Measurements from ENCODE around the gene OR3A2. TPM values are rescaled to one million over a fixed set of nuclear protein-coding genes. Genes with fewer than 3 reads are reported as not detected.
A peak's percentile ranks its signal among the peaks of the same experiment; 100 is the strongest.
"Not testable (repeated sequence)": the region's sequence is repeated elsewhere in the genome, so short reads cannot be mapped to it uniquely, and the experiment has no call there.

The OR3A2 gene
- total RNA-seq, 1 experiment from 2014 or later: not detected

DNA sequence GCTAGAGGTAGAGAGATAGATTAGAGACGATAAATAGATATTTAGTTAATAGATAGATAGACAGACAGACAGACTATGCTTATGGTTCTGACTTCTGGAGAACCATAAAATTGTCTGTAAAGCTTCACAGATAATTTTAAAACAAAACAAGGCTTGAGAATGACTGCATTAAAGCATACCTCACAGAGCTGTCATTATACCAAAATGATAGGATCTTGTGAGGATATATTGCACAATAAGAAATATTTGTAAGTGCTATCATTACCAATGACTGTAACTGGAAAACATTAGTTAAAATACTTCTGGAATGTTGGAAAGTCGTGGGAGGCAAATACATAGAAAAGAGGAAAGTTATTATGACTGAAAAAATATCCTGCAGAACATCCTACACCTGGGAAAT, 15.7 kb upstream of the OR3A2 start:
- no peak overlapping the region for H3K9ac ChIP-seq (ENCODE audit: low read length)
- no peaks in the 10 kb centered on the region for H4K20me1 ChIP-seq (ENCODE audit: insufficient read depth, low read depth, low read length)
- H3K4me2 ChIP-seq (ENCODE audit: low read depth, low read length, poor library complexity, severe bottlenecking): no peak overlapping the region
- H3K4me1 ChIP-seq (ENCODE audit: low read length): no peaks in the 10 kb centered on the region
- H2AFZ ChIP-seq (ENCODE audit: low read length): no peak overlapping the region
- DNase-seq: no peak
- H3K9me2 ChIP-seq (replicated peaks; ENCODE audit: insufficient read depth, low read length): no peaks in the 10 kb centered on the region
- H3K27ac ChIP-seq (ENCODE audit: low read length): no peak overlapping the region
- H3K36me3 ChIP-seq (ENCODE audit: insufficient read depth, low read length): no peaks in the 10 kb centered on the region
- no peaks in the 10 kb centered on the region for H3K9me3 ChIP-seq (ENCODE audit: low read length)
- H3K79me2 ChIP-seq (ENCODE audit: low read length): no peaks in the 10 kb centered on the region
- no peak overlapping the region for H3K4me3 ChIP-seq (ENCODE audit: low read length)
- H3K27me3 ChIP-seq (ENCODE audit: low read length): no peaks in the 10 kb centered on the region

DNA sequence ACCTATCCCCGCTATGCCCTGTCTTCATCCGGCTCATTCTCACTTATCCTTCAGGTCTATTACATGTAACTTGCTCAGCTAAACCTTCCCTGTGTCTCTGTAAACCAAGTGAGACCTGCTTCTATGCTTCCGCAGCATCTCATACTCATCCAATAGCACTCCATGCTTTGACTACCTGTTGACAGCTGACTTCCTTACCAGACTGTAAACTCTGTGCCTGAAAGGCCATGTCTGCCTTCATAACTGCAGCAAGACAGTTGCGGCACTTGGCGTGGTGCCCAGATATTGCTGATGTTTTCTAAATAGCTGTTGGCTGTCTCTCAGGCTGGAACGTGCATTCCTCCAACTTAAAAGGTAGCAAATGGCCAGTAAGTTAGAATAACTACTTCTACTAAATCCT, 13.9 kb upstream of the OR3A2 start:
- Histone ChIP-seq H2AFZ (ENCODE audit: low read length) (no peak overlapping the region), H3K27ac (ENCODE audit: low read length) (no peak overlapping the region), H3K9ac (ENCODE audit: low read length) (no peak overlapping the region), H3K36me3 (ENCODE audit: insufficient read depth, low read length) (no peaks in the 10 kb centered on the region), H3K4me3 (ENCODE audit: low read length) (no peak overlapping the region), H3K9me3 (ENCODE audit: low read length) (no peaks in the 10 kb centered on the region), H3K27me3 (ENCODE audit: low read length) (no peaks in the 10 kb centered on the region), H3K4me2 (ENCODE audit: low read depth, low read length, poor library complexity, severe bottlenecking) (no peak overlapping the region), H3K79me2 (ENCODE audit: low read length) (no peaks in the 10 kb centered on the region), H4K20me1 (ENCODE audit: insufficient read depth, low read depth, low read length) (no peaks in the 10 kb centered on the region), H3K9me2 (replicated peaks; ENCODE audit: insufficient read depth, low read length) (no peaks in the 10 kb centered on the region), H3K4me1 (ENCODE audit: low read length) (no peaks in the 10 kb centered on the region)
- no peak for DNase-seq

DNA sequence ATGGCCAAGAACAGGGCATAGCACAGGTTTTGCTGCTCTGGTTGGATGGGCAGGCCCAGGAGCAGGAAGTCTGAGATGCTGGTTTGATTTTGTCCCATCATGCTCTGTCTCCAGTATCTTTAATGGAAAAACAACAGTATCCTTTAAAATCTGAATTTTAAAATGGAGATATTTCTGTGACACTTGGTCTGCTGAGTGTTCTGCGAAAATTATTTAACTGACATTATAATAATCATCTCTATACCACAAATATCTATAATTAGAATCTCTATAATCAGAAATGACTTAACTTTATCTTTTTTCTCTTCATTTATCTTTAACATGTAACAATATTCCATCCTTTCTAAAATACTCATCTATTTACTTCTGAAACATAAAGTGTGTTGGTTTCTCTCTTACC, 12.2 kb upstream of the OR3A2 start, which contains the start of gene OR1E1:
Gene OR1E1, minus strand, starts transcription at position 101 of the 400 bp plus-strand sequence. Its CDS starts 0 bp downstream, at position 101.
- Histone ChIP-seq H3K4me3 (ENCODE audit: low read length) (no peak within 1 kb of the TSS), H3K79me2 (ENCODE audit: low read length) (no peaks in the 10 kb centered on the region), H2AFZ (ENCODE audit: low read length) (no peak within 1 kb of the TSS), H3K27ac (ENCODE audit: low read length) (no peak within 1 kb of the TSS), H3K27me3 (ENCODE audit: low read length) (no peaks in the 10 kb centered on the region), H3K9me2 (replicated peaks; ENCODE audit: insufficient read depth, low read length) (no peaks in the 10 kb centered on the region), H3K4me1 (ENCODE audit: low read length) (no peaks in the 10 kb centered on the region), H3K36me3 (ENCODE audit: insufficient read depth, low read length) (no peaks in the 10 kb centered on the region), H3K4me2 (ENCODE audit: low read depth, low read length, poor library complexity, severe bottlenecking) (no peak within 1 kb of the TSS), H3K9me3 (ENCODE audit: low read length) (no peaks in the 10 kb centered on the region), H4K20me1 (ENCODE audit: insufficient read depth, low read depth, low read length) (no peaks in the 10 kb centered on the region), H3K9ac (ENCODE audit: low read length) (no peak within 1 kb of the TSS)
- no peak for DNase-seq

DNA sequence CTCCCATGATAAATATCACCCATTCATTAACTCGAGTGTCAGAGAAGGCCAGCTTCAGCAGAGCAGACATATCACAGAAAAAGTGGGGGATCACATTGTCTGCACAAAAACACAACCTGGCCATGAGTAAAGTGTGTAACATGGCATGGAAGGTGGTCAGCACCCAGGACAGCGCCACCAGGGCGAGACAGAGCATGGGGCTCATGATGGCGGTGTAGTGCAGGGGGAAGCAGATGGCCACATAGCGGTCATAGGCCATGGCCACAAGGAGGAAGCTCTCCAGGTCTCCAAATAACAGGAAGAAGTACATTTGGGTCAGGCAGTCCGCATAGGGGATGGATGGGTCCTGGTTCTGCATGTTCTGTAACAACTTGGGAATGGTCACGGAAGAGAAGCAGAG, 11.7 kb upstream of the OR3A2 start:
- H3K27ac ChIP-seq (ENCODE audit: low read length); H3K9ac ChIP-seq (ENCODE audit: low read length); H3K4me3 ChIP-seq (ENCODE audit: low read length); H4K20me1 ChIP-seq (ENCODE audit: insufficient read depth, low read depth, low read length); H3K4me2 ChIP-seq (ENCODE audit: low read depth, low read length, poor library complexity, severe bottlenecking); H2AFZ ChIP-seq (ENCODE audit: low read length); H3K79me2 ChIP-seq (ENCODE audit: low read length); H3K36me3 ChIP-seq (ENCODE audit: insufficient read depth, low read length); H3K27me3 ChIP-seq (ENCODE audit: low read length); H3K9me2 ChIP-seq (replicated peaks; ENCODE audit: insufficient read depth, low read length); H3K9me3 ChIP-seq (ENCODE audit: low read length); H3K4me1 ChIP-seq (ENCODE audit: low read length): not testable (repeated sequence)
- peak; percentile 42 for DNase-seq

DNA sequence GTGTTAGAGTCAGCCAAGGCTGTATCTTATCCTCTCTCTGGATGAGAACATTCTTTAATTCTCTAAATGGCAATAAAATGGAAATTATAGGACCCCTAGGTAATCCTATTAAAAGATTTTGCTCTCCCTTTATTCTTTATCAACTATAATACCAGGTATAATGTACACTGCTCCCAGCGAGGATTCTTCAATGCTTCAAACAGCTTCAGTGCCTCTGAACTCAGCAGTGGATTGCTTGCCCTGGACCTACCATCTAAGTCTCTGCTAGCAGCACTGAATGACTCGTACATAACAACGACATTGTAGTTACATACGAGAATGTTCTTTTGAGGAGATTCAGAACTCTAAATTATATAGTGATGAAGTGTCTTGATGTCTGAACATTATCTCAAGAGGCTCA, 3.7 kb upstream of the OR3A2 start:
- Histone ChIP-seq H3K36me3 (ENCODE audit: insufficient read depth, low read length) (no peaks in the 10 kb centered on the region), H3K27me3 (ENCODE audit: low read length) (no peaks in the 10 kb centered on the region), H3K4me3 (ENCODE audit: low read length) (no peak overlapping the region), H2AFZ (ENCODE audit: low read length) (no peak overlapping the region), H3K9me2 (replicated peaks; ENCODE audit: insufficient read depth, low read length) (no peaks in the 10 kb centered on the region), H3K4me1 (ENCODE audit: low read length) (no peaks in the 10 kb centered on the region), H3K27ac (ENCODE audit: low read length) (no peak overlapping the region), H3K9ac (ENCODE audit: low read length) (no peak overlapping the region), H4K20me1 (ENCODE audit: insufficient read depth, low read depth, low read length) (no peaks in the 10 kb centered on the region), H3K79me2 (ENCODE audit: low read length) (no peaks in the 10 kb centered on the region), H3K4me2 (ENCODE audit: low read depth, low read length, poor library complexity, severe bottlenecking) (no peak overlapping the region), H3K9me3 (ENCODE audit: low read length) (no peaks in the 10 kb centered on the region)
- no peak for DNase-seq

DNA sequence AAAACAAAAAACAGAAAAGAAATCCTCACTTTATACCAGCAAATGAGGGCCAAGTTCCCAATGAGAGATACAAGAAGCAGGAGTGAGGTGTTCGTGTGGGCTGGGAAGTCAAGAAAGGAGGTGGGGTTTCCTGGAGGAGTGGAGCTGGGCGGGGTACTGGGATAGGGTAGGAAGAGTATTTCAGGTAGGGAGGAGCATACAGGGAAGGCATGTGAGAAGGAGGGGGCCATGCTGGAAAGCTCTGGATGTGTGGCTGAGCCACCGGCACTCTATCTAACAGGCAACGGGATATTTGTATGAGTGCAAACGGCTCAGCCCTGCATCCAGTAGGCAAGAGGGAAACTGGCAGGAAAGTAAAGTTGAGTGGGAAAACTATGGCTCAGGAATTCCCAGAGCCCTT, 4.2 kb downstream of the OR3A2 start:
- H3K4me1 ChIP-seq (ENCODE audit: low read length): no peaks in the 10 kb centered on the region
- no peaks in the 10 kb centered on the region for H4K20me1 ChIP-seq (ENCODE audit: insufficient read depth, low read depth, low read length)
- no peaks in the 10 kb centered on the region for H3K9me2 ChIP-seq (replicated peaks; ENCODE audit: insufficient read depth, low read length)
- no peak overlapping the region for H2AFZ ChIP-seq (ENCODE audit: low read length)
- H3K27me3 ChIP-seq (ENCODE audit: low read length): no peaks in the 10 kb centered on the region
- H3K4me2 ChIP-seq (ENCODE audit: low read depth, low read length, poor library complexity, severe bottlenecking): no peak overlapping the region
- no peaks in the 10 kb centered on the region for H3K9me3 ChIP-seq (ENCODE audit: low read length)
- no peak overlapping the region for H3K4me3 ChIP-seq (ENCODE audit: low read length)
- DNase-seq: no peak
- H3K9ac ChIP-seq (ENCODE audit: low read length): no peak overlapping the region
- H3K27ac ChIP-seq (ENCODE audit: low read length): no peak overlapping the region
- no peaks in the 10 kb centered on the region for H3K36me3 ChIP-seq (ENCODE audit: insufficient read depth, low read length)
- H3K79me2 ChIP-seq (ENCODE audit: low read length): no peaks in the 10 kb centered on the region

DNA sequence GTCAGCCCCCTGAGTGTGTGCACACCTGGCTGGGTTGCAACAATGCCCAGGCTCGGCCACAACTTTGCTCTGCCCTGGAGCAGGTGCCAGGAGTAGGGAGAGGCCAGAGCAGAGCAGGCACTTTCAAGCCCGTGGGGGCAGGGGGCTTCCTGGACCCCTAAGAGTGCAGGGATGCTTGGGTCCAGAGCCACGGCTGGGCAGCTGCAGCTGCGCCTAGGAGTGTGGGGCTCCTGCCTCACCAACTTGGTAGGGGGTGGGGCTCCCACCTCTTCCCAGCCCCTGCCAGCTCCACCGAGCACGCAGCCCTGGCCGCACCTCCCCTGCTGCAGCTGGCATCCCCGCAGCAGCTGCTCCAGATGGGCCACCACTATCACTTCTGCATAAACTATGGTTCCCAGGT, 7.8 kb downstream of the OR3A2 start:
- H3K27me3 ChIP-seq (ENCODE audit: low read length): no peaks in the 10 kb centered on the region
- H3K4me2 ChIP-seq (ENCODE audit: low read depth, low read length, poor library complexity, severe bottlenecking): no peak overlapping the region
- H3K79me2 ChIP-seq (ENCODE audit: low read length): no peaks in the 10 kb centered on the region
- no peaks in the 10 kb centered on the region for H3K4me1 ChIP-seq (ENCODE audit: low read length)
- H3K27ac ChIP-seq (ENCODE audit: low read length): no peak overlapping the region
- no peaks in the 10 kb centered on the region for H4K20me1 ChIP-seq (ENCODE audit: insufficient read depth, low read depth, low read length)
- H2AFZ ChIP-seq (ENCODE audit: low read length): no peak overlapping the region
- H3K9ac ChIP-seq (ENCODE audit: low read length): no peak overlapping the region
- H3K36me3 ChIP-seq (ENCODE audit: insufficient read depth, low read length): no peaks in the 10 kb centered on the region
- no peaks in the 10 kb centered on the region for H3K9me2 ChIP-seq (replicated peaks; ENCODE audit: insufficient read depth, low read length)
- no peak for DNase-seq
- no peaks in the 10 kb centered on the region; the same call in 1 of the 2 replicates for H3K9me3 ChIP-seq (ENCODE audit: low read length)
- H3K4me3 ChIP-seq (ENCODE audit: low read length): no peak overlapping the region

DNA sequence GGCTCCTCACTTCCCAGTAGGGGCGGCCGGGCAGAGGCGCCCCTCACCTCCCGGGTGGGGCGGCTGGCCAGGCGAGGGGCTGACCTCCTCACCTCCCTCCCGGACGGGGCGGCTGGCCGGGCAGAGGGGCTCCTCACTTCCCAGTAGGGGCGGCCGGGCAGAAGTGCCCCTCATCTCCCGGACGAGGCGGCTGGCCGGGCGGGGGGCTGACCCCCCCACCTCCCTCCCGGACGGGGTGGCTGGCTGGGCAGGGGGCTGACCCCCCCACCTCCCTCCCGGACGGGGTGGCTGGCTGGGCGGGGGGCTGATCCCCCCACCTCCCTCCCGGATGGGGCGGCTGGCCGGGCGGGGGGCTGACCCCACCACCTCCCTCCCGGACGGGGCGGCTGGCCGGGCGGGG, 14.9 kb downstream of the OR3A2 start:
- not testable (repeated sequence) for H3K4me2 ChIP-seq (ENCODE audit: low read depth, low read length, poor library complexity, severe bottlenecking); H3K4me3 ChIP-seq (ENCODE audit: low read length); H3K4me1 ChIP-seq (ENCODE audit: low read length); H3K9me3 ChIP-seq (ENCODE audit: low read length); DNase-seq; H2AFZ ChIP-seq (ENCODE audit: low read length); H3K9ac ChIP-seq (ENCODE audit: low read length); H3K79me2 ChIP-seq (ENCODE audit: low read length); H3K27me3 ChIP-seq (ENCODE audit: low read length); H3K36me3 ChIP-seq (ENCODE audit: insufficient read depth, low read length); H3K27ac ChIP-seq (ENCODE audit: low read length); H4K20me1 ChIP-seq (ENCODE audit: insufficient read depth, low read depth, low read length); H3K9me2 ChIP-seq (replicated peaks; ENCODE audit: insufficient read depth, low read length)

DNA sequence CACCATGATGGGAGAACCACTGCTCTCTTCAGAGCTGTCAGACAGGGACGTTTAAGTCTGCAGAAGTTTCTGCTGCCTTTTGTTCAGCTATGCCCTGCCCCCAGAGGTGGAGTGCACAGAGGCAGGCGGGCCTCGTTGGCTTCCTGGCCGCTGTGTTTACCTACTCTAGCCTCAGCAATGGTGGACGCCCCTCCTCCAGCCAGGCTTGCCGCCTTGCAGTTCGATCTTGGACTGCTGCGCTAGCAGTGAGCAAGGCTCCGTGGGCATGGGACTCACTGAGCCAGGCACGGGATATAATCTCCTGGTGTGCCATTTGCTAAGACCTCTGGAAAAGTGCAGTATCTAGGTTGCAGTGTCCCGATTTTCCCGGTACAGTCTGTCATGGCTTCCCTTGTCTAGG, 43.3 kb downstream of the OR3A2 start:
- H3K4me3 ChIP-seq (ENCODE audit: low read length); DNase-seq; H3K27me3 ChIP-seq (ENCODE audit: low read length); H3K27ac ChIP-seq (ENCODE audit: low read length); H3K9me2 ChIP-seq (replicated peaks; ENCODE audit: insufficient read depth, low read length); H3K4me2 ChIP-seq (ENCODE audit: low read depth, low read length, poor library complexity, severe bottlenecking); H3K4me1 ChIP-seq (ENCODE audit: low read length); H3K9ac ChIP-seq (ENCODE audit: low read length); H3K9me3 ChIP-seq (ENCODE audit: low read length); H2AFZ ChIP-seq (ENCODE audit: low read length); H4K20me1 ChIP-seq (ENCODE audit: insufficient read depth, low read depth, low read length); H3K36me3 ChIP-seq (ENCODE audit: insufficient read depth, low read length); H3K79me2 ChIP-seq (ENCODE audit: low read length): not testable (repeated sequence)
